ENCODE data around the gene KCNJ1.
A peak's percentile ranks its signal among the peaks of the same experiment; 100 is the strongest.

KCNJ1 gene

DNA sequence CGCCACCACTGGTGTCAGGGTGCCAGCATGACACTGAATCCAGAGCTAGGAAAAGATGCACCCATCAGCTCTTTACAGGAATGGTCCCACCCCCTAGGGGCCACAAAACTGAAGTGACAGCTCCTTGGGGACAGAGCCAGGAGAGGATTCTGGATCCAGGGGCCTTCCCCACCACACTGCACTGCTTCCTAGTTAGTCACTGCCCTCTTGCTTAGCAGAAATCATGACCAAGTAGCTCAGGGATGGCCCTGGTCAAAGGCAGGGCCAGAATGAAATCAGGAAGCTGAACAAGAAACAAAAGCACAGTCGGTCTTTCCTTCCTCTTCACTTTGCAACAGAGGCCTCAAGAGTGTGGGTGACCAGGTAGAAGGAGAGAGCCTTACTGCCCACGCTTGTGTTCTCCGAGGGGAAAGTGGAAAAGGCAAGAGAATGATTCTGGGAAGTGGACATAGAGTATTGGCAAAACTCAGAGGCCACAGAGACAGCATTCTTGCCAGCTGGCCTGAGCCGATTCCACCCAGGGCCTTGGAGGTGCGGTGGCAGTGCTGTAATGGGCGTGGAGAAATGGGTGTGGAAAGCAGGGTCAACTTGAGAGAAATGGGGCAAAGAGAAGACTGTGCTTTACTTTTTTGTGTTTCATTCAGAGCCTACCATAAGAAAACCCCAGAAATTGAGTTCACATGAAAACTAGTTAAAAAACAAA is 39.8 kb downstream of the KCNJ1 start:
- Histone ChIP-seq H3K36me3 (ENCODE audit: insufficient read depth, low read depth, low read length) (no peaks in the 10 kb centered on the region), H3K27me3 (ENCODE audit: insufficient read depth, low read length) (peaks cover 17% of the 10 kb centered on the region), H3K4me3 (ENCODE audit: low read length) (no peak overlapping the region), H3K9me3 (ENCODE audit: insufficient read depth, low read depth, low read length) (no peaks in the 10 kb centered on the region), H3K9ac (ENCODE audit: low read depth, low read length) (no peak overlapping the region), H3K27ac (ENCODE audit: low read length) (no peak overlapping the region), H3K4me1 (ENCODE audit: insufficient read depth, low read length) (peaks cover 3% of the 10 kb centered on the region; the same call in 1 of the 2 replicates)

DNA sequence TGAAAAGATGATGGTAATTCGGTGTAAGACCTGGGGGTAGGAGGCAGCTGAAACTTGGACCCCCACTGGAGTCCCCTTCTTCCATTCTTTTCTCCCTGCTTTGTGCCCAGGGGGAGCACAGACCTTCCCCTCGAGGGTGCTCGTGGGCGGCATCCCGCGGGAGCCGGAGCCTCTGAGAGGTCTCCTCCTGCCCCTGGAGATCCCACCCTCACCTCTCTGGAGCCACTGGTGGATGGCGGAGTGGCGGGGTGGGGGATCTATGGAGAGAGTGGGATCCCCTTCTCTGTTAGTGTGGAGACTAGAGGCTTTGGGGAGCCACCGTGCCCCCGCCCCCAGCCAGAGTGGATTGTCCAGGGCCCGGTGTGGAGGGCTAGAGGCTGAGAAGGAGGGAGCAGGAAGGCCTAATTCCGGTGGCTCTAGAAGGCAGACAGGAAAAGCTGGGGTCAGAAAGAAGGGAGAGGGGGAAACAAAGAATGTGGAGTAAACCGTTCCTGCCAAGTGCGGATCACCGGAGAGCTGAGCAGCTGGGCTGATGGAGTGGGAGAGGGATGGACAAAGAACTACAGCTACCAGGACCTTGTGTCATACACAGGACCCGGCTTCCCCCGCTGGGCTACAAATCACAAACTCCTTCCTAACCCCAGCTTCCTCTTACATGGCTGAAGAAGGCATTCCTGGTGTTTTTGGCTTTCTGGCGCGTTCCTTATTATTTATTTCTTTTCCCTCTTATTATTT is 41.9 kb downstream of the KCNJ1 start:
- Histone ChIP-seq H3K9ac (ENCODE audit: low read depth, low read length) (no peak overlapping the region), H3K36me3 (ENCODE audit: insufficient read depth, low read depth, low read length) (no peaks in the 10 kb centered on the region), H3K27me3 (ENCODE audit: insufficient read depth, low read length) (peaks cover 21% of the 10 kb centered on the region), H3K27ac (ENCODE audit: low read length) (no peak overlapping the region), H3K9me3 (ENCODE audit: insufficient read depth, low read depth, low read length) (no peaks in the 10 kb centered on the region), H3K4me1 (ENCODE audit: insufficient read depth, low read length) (peaks cover 3% of the 10 kb centered on the region; the same call in 1 of the 2 replicates), H3K4me3 (ENCODE audit: low read length) (no peak overlapping the region)

DNA sequence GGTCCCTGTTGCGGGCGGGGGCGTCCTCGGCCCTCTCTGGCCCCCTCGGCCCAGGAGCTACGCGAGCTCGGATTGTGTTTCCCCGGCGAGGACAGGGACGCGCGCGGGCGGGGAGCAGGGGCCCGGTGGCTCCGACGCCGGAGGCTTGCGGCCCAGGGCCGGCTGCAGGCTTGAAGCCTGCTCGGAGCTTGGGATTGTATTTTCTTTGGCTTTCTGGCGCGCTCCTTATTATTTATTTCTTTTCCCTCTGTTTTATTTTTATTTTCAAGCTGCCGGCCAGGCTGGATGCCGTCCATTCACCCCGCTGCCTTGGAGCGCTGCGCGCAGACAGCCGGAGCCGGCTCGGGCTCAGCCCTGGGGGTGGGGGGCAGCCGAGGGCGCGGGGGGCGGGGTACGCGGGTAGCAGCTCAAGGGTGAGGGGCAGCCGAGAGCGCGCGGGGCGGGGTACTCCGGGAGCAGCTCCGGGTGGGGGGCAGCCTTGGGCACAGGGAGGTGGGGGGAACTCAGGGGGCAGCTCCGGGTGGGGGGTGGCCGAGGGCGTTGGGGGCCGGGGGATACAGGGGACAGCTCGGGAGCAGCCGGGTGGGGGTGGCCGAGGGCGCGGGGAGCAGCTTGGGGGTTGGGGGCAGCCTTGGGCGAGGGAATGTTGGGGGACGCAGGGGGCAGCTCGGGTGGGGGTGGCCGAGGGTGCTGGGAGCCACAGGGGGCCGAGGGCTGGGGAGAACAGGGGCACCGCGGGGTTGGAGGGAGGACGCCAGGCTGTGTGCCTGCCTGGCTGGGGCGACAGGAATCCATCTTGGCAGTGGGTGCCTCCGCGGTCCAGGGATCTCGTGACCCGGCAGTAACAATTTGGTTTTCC is 42.7 kb downstream of the KCNJ1 start:
- Histone ChIP-seq H3K9ac (ENCODE audit: low read depth, low read length) (peak overlapping the region; percentile 48; the same call in 1 of the 2 replicates), H3K36me3 (ENCODE audit: insufficient read depth, low read depth, low read length) (no peaks in the 10 kb centered on the region), H3K4me1 (ENCODE audit: insufficient read depth, low read length) (peaks cover 3% of the 10 kb centered on the region; the same call in 1 of the 2 replicates), H3K9me3 (ENCODE audit: insufficient read depth, low read depth, low read length) (no peaks in the 10 kb centered on the region), H3K27me3 (ENCODE audit: insufficient read depth, low read length) (peaks cover 21% of the 10 kb centered on the region), H3K4me3 (ENCODE audit: low read length) (peak overlapping the region; percentile 51; the same call in 1 of the 2 replicates), H3K27ac (ENCODE audit: low read length) (no peak overlapping the region)

DNA sequence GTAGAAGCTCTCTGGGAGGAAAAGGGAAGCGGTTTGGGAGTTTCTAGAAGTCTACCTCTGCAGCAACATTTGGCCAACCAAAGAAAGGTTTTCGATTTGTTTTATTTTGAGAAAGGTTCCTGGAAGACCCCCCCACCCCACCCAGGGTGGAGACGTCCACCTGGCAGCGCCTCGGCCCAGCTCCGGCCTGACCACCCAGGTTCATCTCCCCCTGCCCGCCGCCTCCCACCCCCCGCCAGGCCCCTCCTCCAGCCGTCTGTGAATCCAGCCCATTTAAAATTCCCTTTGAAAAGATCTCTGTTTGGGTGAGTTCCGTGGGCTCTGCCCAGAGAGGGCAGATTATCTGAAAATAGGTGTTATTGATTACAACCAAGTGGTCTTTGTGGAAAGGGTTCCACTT is 43.3 kb downstream of the KCNJ1 start:
- Histone ChIP-seq H3K4me1 (ENCODE audit: insufficient read depth, low read length) (peaks cover 3% of the 10 kb centered on the region; the same call in 1 of the 2 replicates), H3K9ac (ENCODE audit: low read depth, low read length) (peak overlapping the region; percentile 48; the same call in 1 of the 2 replicates), H3K27me3 (ENCODE audit: insufficient read depth, low read length) (peaks cover 21% of the 10 kb centered on the region), H3K9me3 (ENCODE audit: insufficient read depth, low read depth, low read length) (no peaks in the 10 kb centered on the region), H3K27ac (ENCODE audit: low read length) (no peak overlapping the region), H3K36me3 (ENCODE audit: insufficient read depth, low read depth, low read length) (no peaks in the 10 kb centered on the region), H3K4me3 (ENCODE audit: low read length) (peak overlapping the region; percentile 51; the same call in 1 of the 2 replicates)

DNA sequence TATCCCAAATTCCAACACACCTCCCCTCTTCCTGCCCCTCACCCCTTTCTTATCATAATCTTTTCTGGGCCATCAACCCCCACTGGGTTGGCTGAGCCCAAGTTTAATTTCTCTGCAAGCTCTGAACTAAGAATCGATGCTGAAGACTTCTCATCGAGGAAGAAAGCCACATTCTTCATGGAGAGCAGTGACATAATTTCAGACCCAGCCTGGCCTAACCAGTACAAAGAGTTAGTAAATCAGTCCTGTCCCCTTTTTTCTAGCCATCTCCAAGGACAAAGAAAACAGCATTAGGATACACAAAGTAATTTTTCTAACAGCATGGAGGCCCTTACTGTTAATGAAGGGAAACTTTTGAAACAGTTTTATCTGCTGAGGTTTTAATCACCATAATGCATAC is 45.0 kb downstream of the KCNJ1 start:
- Histone ChIP-seq H3K4me1 (ENCODE audit: insufficient read depth, low read length) (peaks cover 3% of the 10 kb centered on the region; the same call in 1 of the 2 replicates), H3K27ac (ENCODE audit: low read length) (no peak overlapping the region), H3K36me3 (ENCODE audit: insufficient read depth, low read depth, low read length) (no peaks in the 10 kb centered on the region), H3K9me3 (ENCODE audit: insufficient read depth, low read depth, low read length) (no peaks in the 10 kb centered on the region), H3K4me3 (ENCODE audit: low read length) (no peak overlapping the region), H3K27me3 (ENCODE audit: insufficient read depth, low read length) (peaks cover 21% of the 10 kb centered on the region), H3K9ac (ENCODE audit: low read depth, low read length) (no peak overlapping the region)

DNA sequence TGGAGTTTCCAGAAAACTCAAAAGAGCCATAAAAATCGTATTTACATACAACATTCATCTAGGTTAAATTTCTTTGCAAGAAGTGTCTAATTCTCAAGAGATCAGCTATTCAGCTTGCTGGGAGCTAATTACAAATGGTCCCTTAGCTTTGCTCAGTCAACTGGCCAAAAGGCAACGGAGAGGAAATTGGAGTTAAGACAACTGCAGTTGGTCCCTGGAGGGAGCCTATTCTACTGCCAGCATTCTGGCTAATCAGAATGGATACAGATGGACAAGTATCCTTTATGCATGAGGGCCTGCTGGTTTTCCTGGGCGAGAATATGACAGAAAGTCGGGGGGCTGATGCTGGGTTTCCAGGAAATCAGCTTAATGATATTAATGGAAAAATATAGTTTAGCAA is 45.5 kb downstream of the KCNJ1 start:
- Histone ChIP-seq H3K36me3 (ENCODE audit: insufficient read depth, low read depth, low read length) (no peaks in the 10 kb centered on the region), H3K4me1 (ENCODE audit: insufficient read depth, low read length) (peaks cover 3% of the 10 kb centered on the region; the same call in 1 of the 2 replicates), H3K9me3 (ENCODE audit: insufficient read depth, low read depth, low read length) (no peaks in the 10 kb centered on the region), H3K27me3 (ENCODE audit: insufficient read depth, low read length) (peaks cover 21% of the 10 kb centered on the region), H3K4me3 (ENCODE audit: low read length) (no peak overlapping the region), H3K27ac (ENCODE audit: low read length) (no peak overlapping the region), H3K9ac (ENCODE audit: low read depth, low read length) (no peak overlapping the region)

DNA sequence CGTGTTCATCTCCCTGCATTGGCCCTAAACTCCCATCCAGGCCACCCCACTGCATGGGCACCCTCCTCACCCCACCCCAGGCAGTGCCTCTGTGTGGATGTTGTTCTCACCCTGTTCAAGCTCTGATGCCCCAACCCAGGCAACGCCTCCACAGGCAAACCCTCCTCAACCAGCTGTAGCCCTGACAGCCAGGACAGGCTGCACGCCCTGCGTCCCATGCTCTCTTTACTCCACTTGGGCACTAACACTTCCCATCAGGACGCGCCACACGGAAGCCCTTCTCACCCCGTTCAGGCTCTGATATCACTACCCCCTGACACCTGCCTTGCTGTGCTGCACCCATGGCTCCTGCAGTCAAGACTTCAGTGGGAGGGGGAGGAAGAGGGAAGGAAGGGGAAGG is 47.9 kb downstream of the KCNJ1 start:
- no peak overlapping the region for H3K27ac ChIP-seq (ENCODE audit: low read length)

DNA sequence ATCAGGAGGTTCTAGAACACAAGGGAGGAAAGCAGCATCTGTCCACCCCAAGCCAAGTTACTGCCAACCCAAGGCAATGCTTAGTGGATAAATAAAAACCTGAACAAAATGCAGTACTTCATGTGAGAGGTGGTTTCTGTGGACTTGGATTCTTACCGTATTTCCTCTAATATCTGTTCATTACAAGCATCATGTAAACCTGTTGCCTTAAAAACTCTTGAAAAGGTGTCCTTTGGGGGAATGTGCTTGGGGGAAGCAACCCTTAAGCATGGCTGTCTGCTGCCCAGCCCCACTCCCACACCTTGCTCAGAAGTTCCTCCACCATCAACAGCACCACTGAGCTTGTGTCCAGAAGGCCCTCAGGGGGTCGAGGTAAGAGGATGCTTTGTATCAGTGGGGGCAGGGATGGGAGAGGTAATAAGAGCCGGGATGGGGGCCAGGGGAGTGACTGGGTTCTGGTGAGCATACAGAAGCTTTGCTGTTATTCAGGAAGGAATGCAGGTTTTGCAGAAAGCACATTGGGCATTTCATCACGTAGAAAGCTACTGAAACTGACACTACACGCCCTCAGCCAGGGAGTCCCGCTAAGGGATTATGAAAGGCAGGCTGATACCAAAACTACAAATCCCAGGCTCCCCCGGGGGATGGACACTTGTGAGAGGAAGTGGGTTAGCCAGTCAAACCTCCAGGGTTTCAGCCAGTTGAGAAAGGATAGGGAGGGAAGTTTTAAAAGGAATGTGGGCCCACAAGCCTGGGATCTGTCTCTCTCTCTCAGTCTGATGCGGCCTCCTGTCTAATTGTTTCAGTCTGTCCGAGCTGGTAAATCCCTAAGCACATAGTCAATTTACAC is 52.0 kb downstream of the KCNJ1 start:
- Histone ChIP-seq H3K27ac (ENCODE audit: low read length) (no peak overlapping the region), H3K27me3 (ENCODE audit: insufficient read depth, low read length) (no peaks in the 10 kb centered on the region), H3K9me3 (ENCODE audit: insufficient read depth, low read depth, low read length) (no peaks in the 10 kb centered on the region), H3K36me3 (ENCODE audit: insufficient read depth, low read depth, low read length) (no peaks in the 10 kb centered on the region), H3K4me3 (ENCODE audit: low read length) (peak overlapping the region; percentile 69), H3K4me1 (ENCODE audit: insufficient read depth, low read length) (peaks cover 11% of the 10 kb centered on the region), H3K9ac (ENCODE audit: low read depth, low read length) (peak overlapping the region; percentile 49; the same call in 1 of the 2 replicates)

More for the DNA sequence above, 47.9 kb downstream of the KCNJ1 start:
- Histone ChIP-seq H3K9me3 (ENCODE audit: insufficient read depth, low read depth, low read length) (no peaks in the 10 kb centered on the region), H3K9ac (ENCODE audit: low read depth, low read length) (no peak overlapping the region), H3K36me3 (ENCODE audit: insufficient read depth, low read depth, low read length) (no peaks in the 10 kb centered on the region), H3K4me3 (ENCODE audit: low read length) (no peak overlapping the region), H3K27me3 (ENCODE audit: insufficient read depth, low read length) (peaks cover 21% of the 10 kb centered on the region), H3K4me1 (ENCODE audit: insufficient read depth, low read length) (peaks cover 11% of the 10 kb centered on the region)

DNA sequence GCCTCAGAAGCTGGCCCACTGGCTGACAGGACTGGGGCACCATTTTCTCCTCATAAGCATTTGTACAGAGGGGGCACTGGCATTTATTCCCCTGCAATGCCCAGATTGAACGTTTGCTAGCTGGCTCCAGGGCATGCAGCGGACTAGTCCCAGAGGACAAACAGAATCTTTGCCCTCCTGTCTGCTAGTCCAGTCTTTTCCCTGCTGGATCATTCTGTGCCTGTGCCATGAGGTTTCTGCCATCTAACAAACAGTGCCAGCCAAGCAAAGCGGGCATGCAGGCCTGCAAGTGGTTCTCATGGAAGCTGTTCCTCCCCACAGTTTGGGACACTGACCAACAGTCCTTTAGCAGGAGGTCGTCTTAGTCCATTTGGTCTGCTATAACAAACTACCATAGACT is 53.4 kb downstream of the KCNJ1 start:
- Histone ChIP-seq H3K27me3 (ENCODE audit: insufficient read depth, low read length) (no peaks in the 10 kb centered on the region), H3K4me1 (ENCODE audit: insufficient read depth, low read length) (peaks cover 11% of the 10 kb centered on the region), H3K27ac (ENCODE audit: low read length) (no peak overlapping the region), H3K9ac (ENCODE audit: low read depth, low read length) (no peak overlapping the region), H3K9me3 (ENCODE audit: insufficient read depth, low read depth, low read length) (no peaks in the 10 kb centered on the region), H3K36me3 (ENCODE audit: insufficient read depth, low read depth, low read length) (no peaks in the 10 kb centered on the region), H3K4me3 (ENCODE audit: low read length) (no peak overlapping the region)

DNA sequence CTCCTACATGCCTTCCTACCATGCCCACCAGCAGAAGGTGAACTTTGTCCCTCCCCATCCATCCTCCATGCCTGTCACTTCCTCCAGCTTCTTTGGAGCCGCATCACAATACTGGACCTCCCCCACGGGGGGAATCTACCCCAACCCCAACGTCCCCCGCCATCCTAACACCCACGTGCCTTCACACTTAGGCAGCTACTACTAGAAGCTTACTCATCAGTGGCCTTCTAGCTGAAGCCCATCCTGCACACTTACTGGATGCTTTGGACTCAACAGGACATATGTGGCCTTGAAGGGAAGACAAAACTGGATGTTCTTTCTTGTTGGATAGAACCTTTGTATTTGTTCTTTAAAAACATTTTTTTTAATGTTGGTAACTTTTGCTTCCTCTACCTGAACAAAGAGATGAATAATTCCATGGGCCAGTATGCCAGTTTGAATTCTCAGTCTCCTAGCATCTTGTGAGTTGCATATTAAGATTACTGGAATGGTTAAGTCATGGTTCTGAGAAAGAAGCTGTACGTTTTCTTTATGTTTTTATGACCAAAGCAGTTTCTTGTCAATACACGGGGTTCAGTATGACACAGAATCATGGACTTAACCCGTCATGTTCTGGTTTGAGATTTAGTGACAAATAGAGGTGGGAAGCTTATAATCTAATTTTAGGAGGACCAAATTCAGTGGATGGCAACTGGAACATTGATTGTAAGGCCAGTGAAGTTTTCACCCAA is 56.1 kb downstream of the KCNJ1 start:
- Histone ChIP-seq H3K36me3 (ENCODE audit: insufficient read depth, low read depth, low read length) (no peaks in the 10 kb centered on the region), H3K9ac (ENCODE audit: low read depth, low read length) (no peak overlapping the region), H3K4me3 (ENCODE audit: low read length) (no peak overlapping the region), H3K4me1 (ENCODE audit: insufficient read depth, low read length) (peaks cover 11% of the 10 kb centered on the region), H3K9me3 (ENCODE audit: insufficient read depth, low read depth, low read length) (no peaks in the 10 kb centered on the region), H3K27me3 (ENCODE audit: insufficient read depth, low read length) (no peaks in the 10 kb centered on the region), H3K27ac (ENCODE audit: low read length) (no peak overlapping the region)
